HEK293 (cell line): ENCODE data around the gene DGCR2.

Experiments used
- CTCF ChIA-PET: fragments of 350-600 bp; formaldehyde crosslinking; extraction: SDS; loops from one replicate; lab custom pipeline; 2021; ENCODE audit warnings: antibody characterized with exemption; lab: Yijun Ruan, JAX
- POLR2A ChIA-PET: fragments of 300-600 bp; formaldehyde crosslinking; extraction: SDS; loops from one replicate; lab custom pipeline; 2020; ENCODE audit warnings: antibody characterized with exemption, inconsistent platforms; lab: Yijun Ruan, JAX
- H3K27ac ChIP-seq: fragments of 200-500 bp; sonication (Bioruptor generic); 2 replicates; pipeline ENCODE4 v1.5.1; 2014; ENCODE audit warnings: low read depth, low read length, control low read depth, inconsistent platforms; ENCODE audit errors: extremely low read depth
- H3K36me3 ChIP-seq, 2 experiments: fragments of 200-500 bp in 1 of 2; sonication (Bioruptor generic) in 1 of 2; 1 replicate in 1 of 2; 2 replicates in 1 of 2; pipeline ENCODE4 v1.5.1; 2014 to 2017; ENCODE audit warnings: inconsistent platforms in 2 of 2, low read length in 2 of 2; ENCODE audit not compliant: control insufficient read depth in 2 of 2, insufficient read depth in 1 of 2
- H3K4me1 ChIP-seq: fragments of 200-500 bp; sonication (Bioruptor generic); 2 replicates; pipeline ENCODE4 v1.5.1; 2014; ENCODE audit warnings: mild to moderate bottlenecking, low read length, inconsistent platforms; ENCODE audit not compliant: control insufficient read depth, insufficient read depth
- H3K4me3 ChIP-seq: 2 replicates; pipeline ENCODE4 v1.5.1; 2011; ENCODE audit warnings: low read depth, mild to moderate bottlenecking, control low read depth, low read length, moderate library complexity
- H3K9me3 ChIP-seq: fragments of 200-500 bp; sonication (Bioruptor generic); 2 replicates; pipeline ENCODE4 v1.5.1; 2014; ENCODE audit warnings: low read depth, low read length, inconsistent platforms; ENCODE audit not compliant: control insufficient read depth, insufficient read depth
- CTCF ChIP-seq: fragments of 450-650 bp; formaldehyde crosslinking; IDR thresholded peaks from 2 replicates; pipeline ENCODE4 v1.5.1; 2016; ENCODE audit warnings: missing biosample characterization, missing genetic modification characterization
- REPIN1 ChIP-seq: fragments of 450-650 bp; formaldehyde crosslinking; IDR thresholded peaks from 2 replicates; pipeline ENCODE4 v1.5.1; 2017; ENCODE audit warnings: missing biosample characterization, missing genetic modification characterization, low read depth
- ZBTB17 ChIP-seq: fragments of 450-650 bp; formaldehyde crosslinking; IDR thresholded peaks from 2 replicates; pipeline ENCODE4 v1.5.1; 2016; ENCODE audit warnings: missing biosample characterization, missing genetic modification characterization
- ZBTB8A ChIP-seq: fragments of 450-650 bp; formaldehyde crosslinking; IDR thresholded peaks from 2 replicates; pipeline ENCODE4 v1.5.1; 2016; ENCODE audit warnings: missing biosample characterization, missing genetic modification characterization
- ZNF132 ChIP-seq: fragments of 450-650 bp; formaldehyde crosslinking; IDR thresholded peaks from 2 replicates; pipeline ENCODE4 v1.5.1; 2017; ENCODE audit warnings: missing biosample characterization, missing genetic modification characterization, borderline replicate concordance
- ZNF214 ChIP-seq: fragments of 450-650 bp; formaldehyde crosslinking; IDR thresholded peaks from 2 replicates; pipeline ENCODE4 v1.5.1; 2017; ENCODE audit warnings: missing biosample characterization, mild to moderate bottlenecking, missing genetic modification characterization, borderline replicate concordance
- ZNF433 ChIP-seq: fragments of 450-650 bp; formaldehyde crosslinking; IDR thresholded peaks from 2 replicates; pipeline ENCODE4 v1.5.1; 2016; ENCODE audit warnings: missing biosample characterization, missing genetic modification characterization, low read depth
- ZNF580 ChIP-seq: fragments of 450-650 bp; formaldehyde crosslinking; IDR thresholded peaks from 2 replicates; pipeline ENCODE4 v1.5.1; 2016; ENCODE audit warnings: missing biosample characterization, missing genetic modification characterization
- ZNF600 ChIP-seq: fragments of 450-650 bp; formaldehyde crosslinking; IDR thresholded peaks from 2 replicates; pipeline ENCODE4 v1.5.1; 2016; ENCODE audit warnings: missing biosample characterization, missing genetic modification characterization
- ZNF629 ChIP-seq: fragments of 450-650 bp; formaldehyde crosslinking; IDR thresholded peaks from 2 replicates; pipeline ENCODE4 v1.5.1; 2017; ENCODE audit warnings: missing biosample characterization, missing genetic modification characterization
- ZNF654 ChIP-seq: fragments of 450-650 bp; formaldehyde crosslinking; IDR thresholded peaks from 2 replicates; pipeline ENCODE4 v1.5.1; 2016; ENCODE audit warnings: low read depth, missing biosample characterization, missing genetic modification characterization
- ZNF660 ChIP-seq: fragments of 450-650 bp; IDR thresholded peaks from 2 replicates; pipeline ENCODE4 v1.5.1; 2018; ENCODE audit warnings: missing biosample characterization, mild to moderate bottlenecking, missing genetic modification characterization
- ZNF692 ChIP-seq: fragments of 450-650 bp; formaldehyde crosslinking; IDR thresholded peaks from 2 replicates; pipeline ENCODE4 v1.5.1; 2016; ENCODE audit warnings: missing biosample characterization, missing genetic modification characterization
- ZNF701 ChIP-seq: fragments of 450-650 bp; formaldehyde crosslinking; IDR thresholded peaks from 2 replicates; pipeline ENCODE4 v1.5.1; 2016; ENCODE audit warnings: missing biosample characterization, missing genetic modification characterization
- ZNF776 ChIP-seq: fragments of 450-650 bp; formaldehyde crosslinking; IDR thresholded peaks from 2 replicates; pipeline ENCODE4 v1.5.0; 2017; ENCODE audit warnings: missing biosample characterization, missing genetic modification characterization, borderline replicate concordance
- ZNF791 ChIP-seq: fragments of 450-650 bp; formaldehyde crosslinking; IDR thresholded peaks from 2 replicates; pipeline ENCODE4 v1.5.1; 2016; ENCODE audit warnings: missing biosample characterization, missing genetic modification characterization
- ZSCAN16 ChIP-seq: fragments of 450-650 bp; formaldehyde crosslinking; IDR thresholded peaks from 2 replicates; pipeline ENCODE4 v1.5.1; 2016; ENCODE audit warnings: missing biosample characterization, missing genetic modification characterization

DGCR2 gene

GRCh38 chr22:19117111-19117512 is 5.1 kb downstream of the DGCR2 start:
- ChIA-PET POLR2A (interaction anchor here (0.5 to 1.8 kb wide), 3 partner anchors 9 to 363 kb away, joined by 4 to 8 read pairs (median 4); partner anchors contain the start of gene CDC45), CTCF (interaction anchor here (1.9 kb wide), 1 partner anchor 28 kb away, joined by 10 read pairs; the partner anchor contains the start of gene ESS2)
- TF ChIP-seq ZNF701 (tag by site-specific recombination) (no peak), ZNF433 (tag by site-specific recombination) (no peak), ZNF600 (tag by site-specific recombination) (peak; percentile 57; the same call in 1 of the 2 replicates)
- H3K4me3 ChIP-seq, result no peak overlapping the region
- no peaks in the 10 kb centered on the region for H3K4me1 ChIP-seq
- no peak overlapping the region for H3K27ac ChIP-seq
- H3K9me3 ChIP-seq, result no peaks in the 10 kb centered on the region
- peaks cover 0 to 46% of the 10 kb centered on the region in 2 experiments; a peak in 1 of 3 replicates for H3K36me3 ChIP-seq

GRCh38 chr22:19115628-19116027 is 6.6 kb downstream of the DGCR2 start:
- TF ChIP-seq ZNF654 (peak; percentile 48), CTCF (tag by site-specific recombination) (0 out of 2 replicates have a peak, but pooled peaks have one; percentile 35), ZNF660 (no peak), ZBTB17 (tag by site-specific recombination) (peak; percentile 33; the same call in 1 of the 2 replicates)
- TF ChIP-seq, all 188 proteins: peak for 3
- Histone ChIP-seq H3K9me3 (no peaks in the 10 kb centered on the region), H3K27ac (no peak overlapping the region), H3K4me3 (no peak overlapping the region), H3K4me1 (no peaks in the 10 kb centered on the region), H3K36me3 (peaks cover 0 to 46% of the 10 kb centered on the region in 2 experiments; a peak in 1 of 3 replicates)
- POLR2A ChIA-PET, result interaction anchor here (0.9 to 1.2 kb wide), 2 partner anchors 29 to 61 kb away, joined by 3 to 5 read pairs; partner anchors contain the start of gene ESS2
- CTCF ChIA-PET, result interaction anchor here (0.6 to 1.9 kb wide), 9 partner anchors 9 to 614 kb away, joined by 3 to 10 read pairs (median 3); partner anchors contain the start of gene ESS2

GRCh38 chr22:19114984-19115552 is 7.1 kb downstream of the DGCR2 start:
- peaks cover 0 to 42% of the 10 kb centered on the region in 2 experiments; a peak in 1 of 3 replicates for H3K36me3 ChIP-seq
- no peak overlapping the region for H3K27ac ChIP-seq
- POLR2A ChIA-PET, result interaction anchor here (0.5 to 1.2 kb wide), 2 partner anchors 29 to 64 kb away, joined by 5 to 8 read pairs; partner anchors contain the start of gene ESS2
- H3K9me3 ChIP-seq, result no peaks in the 10 kb centered on the region
- CTCF ChIA-PET, result interaction anchor here (0.5 to 1.9 kb wide), 8 partner anchors 9 to 615 kb away, joined by 3 to 10 read pairs (median 4); partner anchors contain the start of gene ESS2
- H3K4me1 ChIP-seq, result no peaks in the 10 kb centered on the region
- no peak overlapping the region for H3K4me3 ChIP-seq
- TF ChIP-seq ZNF629, result no peak
- TF ChIP-seq ZNF132 (tag by site-specific recombination), result no peak
- no peak for TF ChIP-seq ZBTB8A (tag by site-specific recombination)
- TF ChIP-seq REPIN1, result no peak
- no peak for TF ChIP-seq ZNF214
- no peak for TF ChIP-seq ZSCAN16 (tag by site-specific recombination)
- TF ChIP-seq ZNF580, result no peak
- TF ChIP-seq ZNF776 (tag by site-specific recombination), result no peak
- TF ChIP-seq ZNF791, result no peak
- no peak for TF ChIP-seq ZNF692 (tag by site-specific recombination)
- no peak for TF ChIP-seq ZNF654
